ENCODE measurements around the gene TMEM239. TPM values are rescaled to one million over a fixed set of nuclear protein-coding genes. Genes with fewer than 3 reads are reported as not detected.

TMEM239 gene
- total RNA-seq, 4 donors from 2014 or later, result not detected

- H3K36me3 ChIP-seq, result peaks cover 0 to 60% of the 10 kb centered on the region in 2 donors
- ATAC-seq (no peak), DNase-seq (no peak)
- TF ChIP-seq, protein P1, sequence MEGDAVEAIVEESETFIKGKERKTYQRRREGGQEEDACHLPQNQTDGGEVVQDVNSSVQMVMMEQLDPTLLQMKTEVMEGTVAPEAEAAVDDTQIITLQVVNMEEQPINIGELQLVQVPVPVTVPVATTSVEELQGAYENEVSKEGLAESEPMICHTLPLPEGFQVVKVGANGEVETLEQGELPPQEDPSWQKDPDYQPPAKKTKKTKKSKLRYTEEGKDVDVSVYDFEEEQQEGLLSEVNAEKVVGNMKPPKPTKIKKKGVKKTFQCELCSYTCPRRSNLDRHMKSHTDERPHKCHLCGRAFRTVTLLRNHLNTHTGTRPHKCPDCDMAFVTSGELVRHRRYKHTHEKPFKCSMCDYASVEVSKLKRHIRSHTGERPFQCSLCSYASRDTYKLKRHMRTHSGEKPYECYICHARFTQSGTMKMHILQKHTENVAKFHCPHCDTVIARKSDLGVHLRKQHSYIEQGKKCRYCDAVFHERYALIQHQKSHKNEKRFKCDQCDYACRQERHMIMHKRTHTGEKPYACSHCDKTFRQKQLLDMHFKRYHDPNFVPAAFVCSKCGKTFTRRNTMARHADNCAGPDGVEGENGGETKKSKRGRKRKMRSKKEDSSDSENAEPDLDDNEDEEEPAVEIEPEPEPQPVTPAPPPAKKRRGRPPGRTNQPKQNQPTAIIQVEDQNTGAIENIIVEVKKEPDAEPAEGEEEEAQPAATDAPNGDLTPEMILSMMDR (IDR thresholded peaks at IDR 0.05 in 4 of 5, conservative IDR thresholded peaks at IDR 0.05 in 1 of 5), result no peak
- no peak for TF ChIP-seq POLR2A (IDR thresholded peaks at IDR 0.05)
- no peak overlapping the region for H3K4me3 ChIP-seq
- H3K9me3 ChIP-seq, result no peaks in the 10 kb centered on the region
- no peak overlapping the region for H3K27ac ChIP-seq
- peaks cover 0 to 2% of the 10 kb centered on the region in 2 donors for H3K4me1 ChIP-seq
- intact Hi-C loops (cut with DNase I; ENCODE audit: low total_unique reads) (no loop called here), in situ Hi-C loops (cut with MboI; ENCODE audit: low sequenced_read_pairs in 4 of 4) (loop anchor here in 1 of 4 donors (25.0 kb wide), 1 partner anchor 202 kb away; the partner anchor contains the start of genes IDH3B and NOP56)
- no peaks in the 10 kb centered on the region for H3K27me3 ChIP-seq
Measured at GRCh38 chr20:2864626-2865025, 48.5 kb downstream of the TMEM239 start.

DNA sequence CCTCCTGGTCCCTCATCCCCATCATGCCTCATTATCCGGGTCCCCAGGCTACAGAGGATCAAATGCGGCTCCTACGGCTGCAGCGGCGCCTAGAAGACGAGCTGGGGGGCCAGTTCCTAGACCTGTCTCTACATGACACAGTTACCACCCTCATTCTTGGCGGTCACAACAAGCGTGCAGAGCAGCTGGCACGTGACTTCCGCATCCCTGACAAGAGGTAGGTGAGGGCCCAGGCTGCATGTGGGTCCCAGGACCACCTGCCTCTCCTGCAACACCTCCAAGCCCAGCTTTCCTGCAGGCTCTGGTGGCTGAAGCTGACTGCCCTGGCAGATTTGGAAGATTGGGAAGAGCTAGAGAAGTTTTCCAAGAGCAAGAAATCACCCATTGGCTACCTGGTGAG is 48.9 kb downstream of the TMEM239 start:
- H3K27me3 ChIP-seq, result no peaks in the 10 kb centered on the region
- no peaks in the 10 kb centered on the region for H3K9me3 ChIP-seq
- peaks cover 0 to 60% of the 10 kb centered on the region in 2 donors for H3K36me3 ChIP-seq
- DNase-seq (no peak), ATAC-seq (no peak)
- in situ Hi-C loops (cut with MboI; ENCODE audit: low sequenced_read_pairs in 4 of 4) (loop anchor here in 1 of 4 donors (25.0 kb wide), 1 partner anchor 203 kb away; the partner anchor contains the start of genes IDH3B and NOP56), intact Hi-C loops (cut with DNase I; ENCODE audit: low total_unique reads) (no loop called here)
- no peaks in the 10 kb centered on the region for H3K4me1 ChIP-seq
- no peak overlapping the region for H3K4me3 ChIP-seq
- H3K27ac ChIP-seq, result no peak overlapping the region
- TF ChIP-seq, protein P1 (IDR thresholded peaks at IDR 0.05 in 4 of 5, conservative IDR thresholded peaks at IDR 0.05 in 1 of 5), result no peak
- no peak for TF ChIP-seq POLR2A (IDR thresholded peaks at IDR 0.05)

DNA sequence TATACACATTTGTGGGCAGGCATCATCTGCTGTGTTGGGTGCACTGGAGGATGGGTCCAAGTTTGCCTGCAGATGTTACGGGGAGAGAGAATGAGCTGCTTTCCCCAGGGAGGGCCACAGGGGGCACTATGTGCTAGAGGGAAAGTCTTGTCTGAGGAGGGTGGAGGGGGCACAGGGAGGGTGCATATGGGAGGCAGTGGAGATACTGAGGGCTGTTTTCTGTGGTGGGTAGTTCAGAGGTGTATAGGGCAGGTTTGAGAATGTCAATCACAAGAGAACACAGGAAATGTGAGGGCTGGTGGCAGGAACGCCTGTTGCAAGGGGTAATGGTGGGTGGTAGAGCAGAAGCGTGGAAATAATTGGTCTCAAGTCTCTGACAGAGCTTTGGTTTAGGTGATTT is 49.5 kb downstream of the TMEM239 start:
- TF ChIP-seq, protein P1 (IDR thresholded peaks at IDR 0.05 in 4 of 5, conservative IDR thresholded peaks at IDR 0.05 in 1 of 5), result no peak
- no peak for TF ChIP-seq POLR2A (IDR thresholded peaks at IDR 0.05)
- H3K4me1 ChIP-seq, result no peaks in the 10 kb centered on the region
- H3K36me3 ChIP-seq, result peaks cover 0 to 57% of the 10 kb centered on the region in 2 donors
- H3K27me3 ChIP-seq, result no peaks in the 10 kb centered on the region
- no peaks in the 10 kb centered on the region for H3K9me3 ChIP-seq
- intact Hi-C loops (cut with DNase I; ENCODE audit: low total_unique reads), result no loop called here
- H3K4me3 ChIP-seq, result no peak overlapping the region
- H3K27ac ChIP-seq, result no peak overlapping the region
- ATAC-seq (no peak), DNase-seq (no peak)
- in situ Hi-C loops (cut with MboI; ENCODE audit: low sequenced_read_pairs in 4 of 4), result loop anchor here in 1 of 4 donors (25.0 kb wide), 1 partner anchor 203 kb away; the partner anchor contains the start of genes IDH3B and NOP56

- intact Hi-C loops (cut with DNase I; ENCODE audit: low total_unique reads), result no loop called here
- TF ChIP-seq POLR2A (IDR thresholded peaks at IDR 0.05), result no peak
- TF ChIP-seq, protein P1 (IDR thresholded peaks at IDR 0.05 in 4 of 5, conservative IDR thresholded peaks at IDR 0.05 in 1 of 5), result no peak
- no peaks in the 10 kb centered on the region for H3K27me3 ChIP-seq
- ATAC-seq (no peak), DNase-seq (no peak)
- no peaks in the 10 kb centered on the region for H3K9me3 ChIP-seq
- no peak overlapping the region for H3K27ac ChIP-seq
- in situ Hi-C loops (cut with MboI; ENCODE audit: low sequenced_read_pairs in 4 of 4), result loop anchor here in 1 of 4 donors (25.0 kb wide), 1 partner anchor 204 kb away; the partner anchor contains the start of genes IDH3B and NOP56
- H3K4me1 ChIP-seq, result no peaks in the 10 kb centered on the region
- no peak overlapping the region for H3K4me3 ChIP-seq
- H3K36me3 ChIP-seq, result peaks cover 0 to 51% of the 10 kb centered on the region in 2 donors
Measured at GRCh38 chr20:2866236-2866635, 50.1 kb downstream of the TMEM239 start.
